Peyer's patch (tissue), 4 donors: ENCODE data around the gene MAEA. TPM values are rescaled to one million over a fixed set of nuclear protein-coding genes. Genes with fewer than 3 reads are reported as not detected.
A peak's percentile ranks its signal among the peaks of the same experiment; 100 is the strongest.

Experiments used
- DNase-seq, 3 donors: peaks; one replicate each; pipeline ENCODE4 v3.0.0-alpha.2; 2017 to 2019
- H3K27ac ChIP-seq, 4 donors: fragments of 200-600 bp; sonication (generic); one replicate each; pipeline ENCODE4 v1.5.1; 2016 to 2019
- H3K27me3 ChIP-seq, 2 donors: fragments of 200-600 bp; sonication (generic); one replicate each; pipeline ENCODE4 v1.5.1; 2019
- H3K36me3 ChIP-seq, 3 donors: fragments of 200-600 bp; sonication (generic); one replicate each; pipeline ENCODE4 v1.5.1; 2016 to 2019
- H3K4me1 ChIP-seq, 4 donors: fragments of 200-600 bp; sonication (generic); one replicate each; pipeline ENCODE4 v1.5.1; 2016 to 2019
- H3K4me3 ChIP-seq, 4 donors: fragments of 200-600 bp; sonication (generic); 1 replicate in 3 of 4; 2 replicates in 1 of 4; pipeline ENCODE4 v1.5.1; 2016 to 2019; ENCODE audit warnings: mild to moderate bottlenecking in 1 of 4
- H3K9me3 ChIP-seq, 4 donors: fragments of 200-600 bp; sonication (generic); one replicate each; pipeline ENCODE4 v1.5.1; 2016 to 2019; ENCODE audit warnings: mild to moderate bottlenecking in 1 of 4
- CTCF ChIP-seq, 6 experiments: fragments of 450-650 bp in 4 of 6; fragments of 200-600 bp in 2 of 6; sonication (generic) in 1 of 6; IDR thresholded peaks; one replicate each; pipeline ENCODE4 v1.5.1; 2017 to 2019; ENCODE audit warnings: antibody characterized with exemption in 6 of 6, mild to moderate bottlenecking in 3 of 6, moderate library complexity in 1 of 6
- POLR2A ChIP-seq, 2 donors: fragments of 450-650 bp; IDR thresholded peaks; one replicate each; pipeline ENCODE4 v1.5.1; 2017; ENCODE audit warnings: antibody characterized with exemption in 2 of 2, mild to moderate bottlenecking in 2 of 2, moderate library complexity in 2 of 2
- total RNA-seq, 4 donors: library from RNA; depleted of rRNA; stranded (reverse); fragments of >200 nt; gene quantifications; one replicate each; pipeline ENCODE4 v1.1.0, GENCODE V29; 2016

The MAEA gene
- total RNA-seq, 4 donors from 2014 or later: 112 to 200 (median 143) TPM

- Histone ChIP-seq H3K4me1 (no peaks in the 10 kb centered on the region), H3K9me3 (no peaks in the 10 kb centered on the region), H3K36me3 (peaks cover 0 to 58% (median 0%) of the 10 kb centered on the region in 3 donors), H3K27me3 (no peaks in the 10 kb centered on the region), H3K4me3 (no peak overlapping the region), H3K27ac (no peak overlapping the region)
- DNase-seq: peak in 1 of 3 donors; percentile 21
- TF ChIP-seq CTCF (IDR thresholded peaks at IDR 0.05) (no peak), POLR2A (IDR thresholded peaks at IDR 0.05) (no peak)
Observed at GRCh38 chr4:1381181-1381621, 91.5 kb downstream of the MAEA start.

- peaks cover 0 to 58% (median 0%) of the 10 kb centered on the region in 3 donors for H3K36me3 ChIP-seq
- no peaks in the 10 kb centered on the region for H3K4me1 ChIP-seq
- no peak overlapping the region for H3K4me3 ChIP-seq
- DNase-seq: peak in 1 of 3 donors; percentile 35
- no peak overlapping the region for H3K27ac ChIP-seq
- no peaks in the 10 kb centered on the region for H3K27me3 ChIP-seq
- no peak for TF ChIP-seq CTCF (IDR thresholded peaks at IDR 0.05)
- TF ChIP-seq POLR2A (IDR thresholded peaks at IDR 0.05): no peak
- no peaks in the 10 kb centered on the region for H3K9me3 ChIP-seq
Observed at GRCh38 chr4:1381944-1382541, 92.4 kb downstream of the MAEA start.

GRCh38 chr4:1382776-1383727, 93.4 kb downstream of the MAEA start:
- no peaks in the 10 kb centered on the region for H3K4me1 ChIP-seq
- H3K4me3 ChIP-seq: no peak overlapping the region
- H3K9me3 ChIP-seq: no peaks in the 10 kb centered on the region
- no peak for TF ChIP-seq CTCF (IDR thresholded peaks at IDR 0.05)
- TF ChIP-seq POLR2A (IDR thresholded peaks at IDR 0.05): no peak
- peaks cover 0 to 53% (median 0%) of the 10 kb centered on the region in 3 donors for H3K36me3 ChIP-seq
- peak in 1 of 3 donors; percentile 39 for DNase-seq
- no peak overlapping the region for H3K27ac ChIP-seq
- H3K27me3 ChIP-seq: no peaks in the 10 kb centered on the region

GRCh38 chr4:1383728-1384591, 94.3 kb downstream of the MAEA start:
- no peaks in the 10 kb centered on the region for H3K27me3 ChIP-seq
- no peak overlapping the region for H3K27ac ChIP-seq
- TF ChIP-seq CTCF (IDR thresholded peaks at IDR 0.05) (no peak), POLR2A (IDR thresholded peaks at IDR 0.05) (no peak)
- H3K4me1 ChIP-seq: no peaks in the 10 kb centered on the region
- H3K9me3 ChIP-seq: peaks cover 0 to 5% (median 0%) of the 10 kb centered on the region in 4 donors
- H3K36me3 ChIP-seq: peaks cover 0 to 59% (median 0%) of the 10 kb centered on the region in 3 donors
- H3K4me3 ChIP-seq: no peak overlapping the region
- peak in 1 of 3 donors; percentile 35 for DNase-seq
